GM12892 (cell line): ENCODE results near the gene RPTOR.

Experiments
- DNase-seq: peaks from one replicate; pipeline ENCODE4 v3.0.0; 2011; ENCODE audit not compliant: insufficient read length
- FAIRE-seq: peaks from 2 replicates; lab custom pipeline; 2011; peaks lifted over from hg19 to GRCh38; lab: Jason Lieb, UNC
- POLR2A ChIP-seq: IDR thresholded peaks from 2 replicates; pipeline ENCODE4 v1.6.1; 2011; ENCODE audit warnings: low read depth, low read length, control low read depth
- POLR2AphosphoS5 ChIP-seq: IDR thresholded peaks from 2 replicates; pipeline ENCODE4 v1.6.1; 2011; ENCODE audit warnings: low read depth, low read length, control low read depth
- TAF1 ChIP-seq: IDR thresholded peaks from 2 replicates; pipeline ENCODE4 v1.6.1; 2011; ENCODE audit warnings: low read depth, mild to moderate bottlenecking, control low read depth, low read length, borderline replicate concordance

The RPTOR gene

DNA sequence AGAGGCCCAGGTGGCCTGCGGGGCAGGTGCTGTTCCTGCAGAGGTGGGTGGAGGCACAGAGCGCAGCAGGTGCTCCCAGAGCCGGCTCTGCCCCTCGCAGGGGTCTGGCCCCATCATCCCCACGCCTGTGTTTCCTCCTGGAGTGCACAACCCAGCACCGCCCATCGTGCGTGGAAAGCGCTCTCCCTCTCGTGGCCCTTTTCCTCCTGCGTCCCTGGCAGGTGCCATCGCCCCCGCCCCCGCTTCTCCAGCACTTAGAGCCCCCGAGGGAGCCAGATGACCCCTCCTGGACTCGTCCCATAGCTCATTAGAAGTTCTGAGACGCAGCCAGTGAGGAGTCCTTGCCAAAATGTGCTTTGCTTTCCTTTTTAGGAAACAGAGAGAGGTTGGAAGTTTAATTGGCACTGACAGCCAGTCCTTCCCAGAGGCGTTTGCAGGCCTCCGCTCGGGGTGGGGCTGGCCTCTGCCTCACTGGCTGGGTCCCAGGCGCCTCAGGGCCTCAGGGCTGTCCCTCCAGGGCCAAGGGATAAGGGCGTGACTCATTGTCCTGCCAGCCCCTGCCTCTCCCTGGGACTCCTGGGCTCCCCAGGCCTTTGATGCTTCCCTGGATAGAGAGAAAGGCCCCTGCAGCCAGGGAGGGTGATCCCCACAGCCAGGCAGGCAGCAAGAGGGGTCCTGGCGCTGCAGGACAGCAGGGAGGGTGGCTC lies 414.8 kb downstream of the RPTOR start:
- FAIRE-seq = no peak
- TF ChIP-seq POLR2A (no peak), TAF1 (no peak), POLR2AphosphoS5 (no peak)
- DNase-seq = no peak

DNA sequence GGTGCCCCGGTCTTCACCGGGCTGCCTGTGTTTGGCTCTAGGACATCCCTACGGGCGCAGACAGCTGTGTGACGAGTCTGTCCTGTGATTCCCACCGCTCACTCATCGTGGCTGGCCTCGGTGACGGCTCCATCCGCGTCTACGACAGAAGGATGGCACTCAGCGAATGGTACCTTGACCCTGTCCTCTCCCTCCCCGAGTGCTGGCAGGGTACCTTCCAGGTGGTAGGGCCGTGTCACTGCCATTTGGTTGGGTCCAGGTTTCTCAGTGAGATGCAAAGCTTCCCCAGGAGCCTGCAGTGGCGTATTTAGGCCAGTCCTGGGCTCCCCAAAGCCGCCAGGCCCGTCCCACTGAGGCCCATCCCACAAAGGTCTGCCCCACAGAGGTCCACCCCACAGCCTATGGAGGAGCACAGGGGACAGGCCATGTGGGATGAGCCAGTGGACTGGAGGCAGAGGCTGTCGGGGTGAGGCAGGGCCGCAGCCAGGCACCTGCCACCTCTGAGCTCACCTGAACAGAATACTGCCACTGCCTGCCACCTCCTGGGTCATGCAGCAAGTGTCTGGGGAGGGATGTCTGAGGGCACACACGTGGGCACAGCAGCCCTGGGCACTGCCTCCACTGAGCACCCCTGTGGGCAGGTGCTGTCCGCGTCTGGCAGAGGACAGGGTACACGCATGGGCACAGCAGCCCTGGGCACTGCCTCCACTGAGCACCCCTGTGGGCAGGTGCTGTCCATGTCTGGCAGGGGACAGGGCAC lies 415.6 kb downstream of the RPTOR start:
- FAIRE-seq = no peak
- TF ChIP-seq TAF1 = no peak
- TF ChIP-seq POLR2A = no peak
- no peak for TF ChIP-seq POLR2AphosphoS5
- DNase-seq = no peak

DNA sequence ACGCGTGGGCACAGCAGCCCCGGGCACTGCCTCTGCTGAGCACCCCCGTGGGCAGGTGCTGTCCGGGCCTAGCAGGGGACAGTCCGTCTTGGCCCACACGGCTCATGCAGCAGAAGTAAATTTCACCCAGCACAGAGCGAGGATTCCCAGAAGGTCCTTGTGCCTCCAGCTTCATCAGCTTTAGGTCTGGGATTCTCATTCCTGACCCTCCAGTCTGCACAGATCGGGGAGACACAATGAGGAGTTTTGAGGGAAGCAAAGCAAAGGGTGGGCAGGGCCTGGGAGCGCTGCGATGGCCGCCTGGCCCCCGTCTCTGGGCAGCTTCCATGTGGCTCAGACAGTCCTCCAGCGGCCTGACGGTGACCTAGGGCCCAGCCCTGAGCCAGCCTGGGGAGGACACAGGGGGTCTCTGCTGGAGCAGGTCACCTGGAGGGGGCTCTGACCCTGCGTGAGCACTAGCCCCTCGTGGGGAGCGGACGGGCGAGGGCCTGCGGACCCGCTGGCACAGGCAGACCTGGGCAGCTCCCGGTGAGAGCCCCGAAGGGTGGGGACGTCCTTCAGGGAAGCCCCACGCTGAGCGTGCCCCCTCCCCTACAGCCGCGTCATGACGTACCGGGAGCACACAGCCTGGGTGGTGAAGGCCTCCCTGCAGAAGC lies 416.3 kb downstream of the RPTOR start:
- TF ChIP-seq TAF1 (no peak), POLR2AphosphoS5 (no peak), POLR2A (no peak)
- FAIRE-seq = no peak
- no peak for DNase-seq

DNA sequence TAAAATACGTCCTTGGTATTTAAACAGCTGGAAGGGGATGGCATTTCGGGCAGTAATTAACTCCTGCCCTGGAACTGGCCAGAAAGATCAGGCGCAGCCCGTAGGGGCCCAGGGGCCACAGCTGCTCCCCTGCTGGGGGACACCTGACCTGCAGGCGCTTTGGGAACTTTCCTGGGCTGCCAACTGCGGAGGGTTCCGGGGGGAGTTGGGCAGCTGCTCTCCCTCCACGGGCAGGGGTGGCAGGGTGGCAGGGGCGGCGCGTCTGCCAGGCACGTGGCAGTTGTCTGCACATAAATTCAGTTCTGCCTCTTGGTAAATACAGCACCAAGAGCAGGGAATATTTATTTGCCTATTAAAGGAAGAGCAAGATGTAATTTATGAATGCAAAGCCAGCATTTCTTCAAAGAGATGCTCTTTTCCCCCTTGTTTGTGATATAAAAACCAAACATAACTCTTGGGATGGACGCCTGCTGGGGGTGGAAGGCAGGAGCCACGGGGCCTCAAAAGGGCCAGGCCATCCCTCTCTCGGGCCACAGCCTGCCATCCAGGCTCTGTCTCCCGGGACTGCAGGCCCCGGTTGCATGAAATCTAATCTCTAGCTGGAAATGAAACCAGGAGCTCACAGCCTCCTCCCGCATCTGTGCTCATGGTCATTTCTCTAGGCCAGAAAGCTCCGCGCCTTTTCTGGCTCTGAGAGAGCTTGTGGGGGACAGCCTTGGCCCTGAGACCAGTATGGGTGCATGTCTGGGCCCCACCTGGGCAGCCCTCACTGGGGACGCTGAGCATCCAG lies 417.1 kb downstream of the RPTOR start:
- FAIRE-seq = no peak
- no peak for TF ChIP-seq POLR2A
- no peak for TF ChIP-seq TAF1
- no peak for TF ChIP-seq POLR2AphosphoS5
- no peak for DNase-seq

DNA sequence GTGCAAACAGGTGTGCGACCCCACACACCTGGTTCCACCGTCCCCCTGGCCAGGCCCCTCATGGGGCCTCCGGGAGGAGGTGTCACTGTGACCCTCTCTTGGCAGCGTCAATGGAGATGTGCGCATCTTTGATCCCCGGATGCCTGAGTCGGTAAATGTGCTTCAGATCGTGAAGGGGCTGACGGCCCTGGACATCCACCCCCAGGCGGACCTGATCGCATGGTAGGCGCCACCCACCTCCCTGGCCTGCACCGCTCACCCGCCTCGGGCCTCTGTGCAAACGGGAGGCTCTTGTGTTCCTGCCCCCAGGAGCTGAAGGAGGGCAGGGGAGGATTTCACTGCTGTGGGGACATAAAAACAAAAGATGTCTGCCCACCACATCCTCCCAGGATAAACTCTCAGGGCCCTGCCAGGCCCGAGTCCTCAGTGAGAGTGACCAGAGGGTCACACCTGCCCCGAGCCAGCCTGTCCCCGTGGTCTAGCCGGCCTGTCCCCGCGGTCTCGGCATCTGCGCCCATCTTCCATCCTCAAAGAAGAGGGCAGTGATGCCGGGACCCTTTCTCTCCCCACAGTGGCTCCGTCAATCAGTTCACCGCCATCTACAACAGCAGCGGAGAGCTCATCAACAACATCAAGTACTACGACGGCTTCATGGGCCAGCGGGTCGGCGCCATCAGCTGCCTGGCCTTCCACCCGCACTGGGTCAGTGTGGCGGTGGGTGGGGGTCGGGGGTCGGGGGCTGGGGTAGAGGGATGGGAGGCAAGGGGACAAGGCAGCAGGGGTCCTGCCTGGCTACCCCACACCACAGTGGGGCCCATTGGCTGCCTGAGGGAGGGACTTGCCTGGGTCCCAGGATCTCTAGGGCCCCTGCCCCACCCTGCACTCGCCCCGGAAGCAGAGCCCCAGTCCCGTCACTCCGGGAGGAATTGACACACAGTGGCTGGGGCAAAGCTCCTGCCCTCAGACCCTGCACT lies 418.0 kb downstream of the RPTOR start:
- DNase-seq = no peak
- TF ChIP-seq POLR2AphosphoS5 (no peak), TAF1 (no peak), POLR2A (no peak)
- no peak for FAIRE-seq

DNA sequence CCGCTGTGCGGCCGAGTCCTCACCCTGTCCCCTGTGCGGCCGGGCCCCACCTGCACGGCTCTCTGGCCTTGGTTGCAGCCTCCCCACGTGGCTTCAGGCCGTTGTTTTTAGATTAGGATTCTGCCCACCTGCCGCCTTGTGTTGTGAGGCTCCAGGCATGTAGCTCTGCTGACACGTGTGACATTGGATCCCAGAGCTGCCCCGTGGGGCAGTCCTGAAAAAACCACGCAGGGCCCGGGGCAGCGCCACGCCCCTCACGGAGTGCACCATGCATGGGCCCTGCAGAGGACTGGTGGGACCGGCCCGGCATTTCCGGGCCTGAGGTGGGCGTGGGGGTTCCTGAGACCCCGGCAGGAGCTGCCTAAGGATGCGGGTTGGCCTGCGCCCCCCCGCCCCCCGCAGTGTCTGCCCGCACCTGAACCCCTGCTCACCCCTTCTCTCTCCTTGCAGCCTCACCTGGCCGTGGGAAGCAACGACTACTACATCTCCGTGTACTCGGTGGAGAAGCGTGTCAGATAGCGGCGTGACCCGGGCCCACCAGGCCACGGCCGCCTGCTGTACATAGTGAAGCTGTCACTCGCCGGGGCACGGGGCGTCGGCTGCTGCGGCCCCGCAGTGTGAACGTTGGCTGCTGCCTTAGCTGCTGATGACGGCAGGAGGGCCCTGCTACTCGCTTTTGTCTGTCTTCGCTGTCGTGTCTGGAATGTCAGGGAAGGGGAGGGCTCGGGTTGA lies 419.3 kb downstream of the RPTOR start:
- FAIRE-seq (no peak), DNase-seq (no peak)
- no peak for TF ChIP-seq TAF1
- no peak for TF ChIP-seq POLR2A
- no peak for TF ChIP-seq POLR2AphosphoS5

DNA sequence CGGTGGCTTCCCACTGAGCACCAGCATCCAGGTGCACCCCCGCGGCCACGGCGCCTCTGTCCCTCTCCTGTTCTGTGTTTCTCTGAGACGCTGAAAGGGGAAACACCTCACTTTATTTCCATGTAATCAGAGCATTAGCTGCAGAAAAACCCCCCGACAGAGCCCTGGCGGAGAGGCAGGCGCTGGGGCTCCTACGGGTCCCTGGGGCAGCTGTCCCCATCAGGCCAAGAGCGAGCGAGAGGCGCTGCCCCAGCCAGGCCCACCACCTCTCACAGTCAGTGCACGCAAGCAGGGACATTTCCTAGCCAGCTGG lies 419.9 kb downstream of the RPTOR start:
- DNase-seq = no peak
- no peak for FAIRE-seq
- TF ChIP-seq TAF1 (no peak), POLR2A (no peak), POLR2AphosphoS5 (no peak)

DNA sequence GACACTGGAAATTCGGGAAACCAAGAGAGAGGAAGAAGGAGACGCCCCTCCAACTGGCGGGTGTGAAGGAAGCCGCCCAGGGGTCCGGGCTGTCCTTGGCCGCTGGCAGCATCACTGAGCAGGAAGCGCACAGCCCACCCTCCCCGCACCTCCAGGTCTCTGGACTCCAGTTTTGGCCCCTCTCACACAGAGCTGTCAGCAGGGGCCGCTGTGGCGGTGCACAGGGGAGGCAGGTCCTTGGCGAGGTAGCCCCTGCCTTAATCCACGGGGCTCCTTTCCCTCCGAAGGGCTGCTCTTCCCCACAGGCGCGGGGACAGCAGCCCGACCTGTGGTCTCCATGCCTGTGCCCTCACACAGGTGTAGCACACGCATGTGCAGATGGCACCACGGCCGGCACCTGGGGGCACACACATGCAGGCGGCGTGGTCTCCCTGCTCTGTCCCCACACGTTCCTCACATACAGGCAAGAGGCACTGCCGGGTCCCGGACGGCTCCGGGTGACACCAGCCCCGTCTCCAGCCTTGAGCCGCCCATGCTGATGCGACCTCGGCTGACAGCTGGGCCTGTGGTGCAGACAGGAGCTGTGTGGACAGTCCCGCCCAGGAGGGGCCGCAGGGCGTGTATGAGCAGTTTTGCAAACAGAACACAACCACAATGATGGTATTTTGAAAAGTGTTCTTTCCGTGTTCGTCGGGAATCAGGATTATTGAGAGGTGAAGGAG lies 420.4 kb downstream of the RPTOR start:
- TF ChIP-seq POLR2A = no peak
- no peak for TF ChIP-seq TAF1
- no peak for TF ChIP-seq POLR2AphosphoS5
- no peak for FAIRE-seq
- no peak for DNase-seq

DNA sequence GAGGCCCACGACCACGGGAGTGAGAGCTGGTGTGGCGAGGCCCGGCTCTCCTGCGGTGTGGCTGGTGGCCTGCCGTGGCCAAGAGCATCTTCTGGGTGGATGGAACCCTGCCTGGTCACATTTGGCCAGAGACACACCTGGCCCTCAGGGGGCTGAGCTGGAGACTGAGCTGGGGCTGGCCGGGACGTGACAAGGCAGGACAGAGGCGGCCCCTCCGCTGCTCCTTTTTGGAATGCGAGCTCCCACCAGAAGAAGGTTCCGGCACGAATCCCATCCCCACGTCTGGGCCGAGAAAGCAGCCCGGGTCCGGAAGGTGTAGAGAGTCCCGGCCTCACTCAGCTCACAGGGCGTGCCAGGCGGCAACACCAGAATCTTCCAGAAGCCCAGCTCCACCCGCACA lies 421.0 kb downstream of the RPTOR start:
- FAIRE-seq = no peak
- DNase-seq = no peak
- no peak for TF ChIP-seq POLR2A

DNA sequence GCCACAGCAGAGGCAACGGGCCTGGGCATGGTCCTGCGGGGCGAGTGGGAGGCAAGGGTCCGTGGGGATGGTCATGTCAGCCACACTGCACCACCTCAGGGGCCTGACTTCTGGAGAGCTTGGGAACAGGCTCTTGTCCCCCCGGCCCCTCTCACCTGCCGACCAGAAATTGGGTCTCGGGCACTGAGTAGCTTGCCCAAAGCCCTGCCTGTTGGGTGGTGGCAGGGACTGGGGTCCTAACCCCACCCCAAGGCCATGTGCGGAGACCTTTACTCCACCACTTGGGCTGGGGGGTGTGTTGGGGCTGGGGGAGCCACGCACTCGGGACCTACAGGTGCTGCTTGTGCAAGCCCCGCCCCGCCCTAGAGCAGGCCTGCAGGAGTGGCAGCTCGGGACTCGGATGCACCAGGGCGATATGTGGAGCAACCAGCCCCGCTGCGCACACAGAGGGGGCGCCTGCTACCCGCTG lies 422.8 kb downstream of the RPTOR start:
- DNase-seq (no peak), FAIRE-seq (no peak)
- TF ChIP-seq POLR2A (no peak), TAF1 (no peak), POLR2AphosphoS5 (no peak)
